Uterus (tissue), 2 donors: ENCODE results near the gene KLHL14.

ENCODE experiments used
- POLR2A ChIP-seq, 2 donors: fragments of 450-650 bp; IDR thresholded peaks; one replicate each; pipeline ENCODE4 v1.6.1; 2016; ENCODE audit warnings: antibody characterized with exemption in 2 of 2, mild to moderate bottlenecking in 1 of 2, moderate library complexity in 1 of 2
- TF ChIP-seq, protein P1 (sequence below), 4 experiments: fragments of 200-600 bp in 2 of 4; fragments of 450-650 bp in 2 of 4; sonication (generic) in 2 of 4; IDR thresholded peaks; one replicate each; pipeline ENCODE4 v1.5.1; 2016 to 2019; ENCODE audit warnings: antibody characterized with exemption in 4 of 4, mild to moderate bottlenecking in 2 of 4, moderate library complexity in 1 of 4

DNA sequence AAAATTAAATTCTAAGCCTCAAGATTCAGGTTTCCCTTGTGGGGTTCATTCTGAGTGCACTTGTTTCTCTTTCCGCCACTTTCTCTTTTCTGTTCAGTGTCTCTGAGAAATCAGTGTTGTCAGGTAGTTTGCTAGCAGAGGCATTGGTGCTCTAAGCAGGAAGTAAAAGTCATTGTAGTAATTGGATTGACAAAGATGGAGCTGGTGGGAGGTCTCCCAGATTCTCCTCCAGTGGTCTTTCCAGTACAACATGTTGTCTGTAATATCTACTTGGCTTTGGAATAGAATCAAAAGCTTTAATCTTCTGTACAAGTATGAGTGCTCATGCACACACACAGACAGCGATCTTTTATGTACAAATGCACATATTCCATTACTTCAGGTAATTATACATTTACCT is 135.6 kb downstream of the KLHL14 start:
- TF ChIP-seq, protein P1, sequence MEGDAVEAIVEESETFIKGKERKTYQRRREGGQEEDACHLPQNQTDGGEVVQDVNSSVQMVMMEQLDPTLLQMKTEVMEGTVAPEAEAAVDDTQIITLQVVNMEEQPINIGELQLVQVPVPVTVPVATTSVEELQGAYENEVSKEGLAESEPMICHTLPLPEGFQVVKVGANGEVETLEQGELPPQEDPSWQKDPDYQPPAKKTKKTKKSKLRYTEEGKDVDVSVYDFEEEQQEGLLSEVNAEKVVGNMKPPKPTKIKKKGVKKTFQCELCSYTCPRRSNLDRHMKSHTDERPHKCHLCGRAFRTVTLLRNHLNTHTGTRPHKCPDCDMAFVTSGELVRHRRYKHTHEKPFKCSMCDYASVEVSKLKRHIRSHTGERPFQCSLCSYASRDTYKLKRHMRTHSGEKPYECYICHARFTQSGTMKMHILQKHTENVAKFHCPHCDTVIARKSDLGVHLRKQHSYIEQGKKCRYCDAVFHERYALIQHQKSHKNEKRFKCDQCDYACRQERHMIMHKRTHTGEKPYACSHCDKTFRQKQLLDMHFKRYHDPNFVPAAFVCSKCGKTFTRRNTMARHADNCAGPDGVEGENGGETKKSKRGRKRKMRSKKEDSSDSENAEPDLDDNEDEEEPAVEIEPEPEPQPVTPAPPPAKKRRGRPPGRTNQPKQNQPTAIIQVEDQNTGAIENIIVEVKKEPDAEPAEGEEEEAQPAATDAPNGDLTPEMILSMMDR (IDR thresholded peaks at IDR 0.05): no peak
- no peak for TF ChIP-seq POLR2A (IDR thresholded peaks at IDR 0.05)
